ENCODE data around the gene SKP1. TPM values are rescaled to one million over a fixed set of nuclear protein-coding genes. Genes with fewer than 3 reads are reported as not detected.
A peak's percentile ranks its signal among the peaks of the same experiment; 100 is the strongest.

The SKP1 gene
- total RNA-seq, 1 experiment from 2014 or later = 348 TPM

GRCh38 chr5:134178096-134178419 lies 1.3 kb upstream of the SKP1 start:
- Histone ChIP-seq H2AFZ (ENCODE audit: low read length) (no peak overlapping the region), H2BK15ac (ENCODE audit: low read depth, low read length) (no peak overlapping the region), H2BK5ac (ENCODE audit: insufficient read length, low read length) (no peak overlapping the region), H3K9ac (ENCODE audit: extremely low read depth, insufficient read length, low read length) (no peak overlapping the region), H4K91ac (ENCODE audit: insufficient read length, low read depth, low read length) (no peak overlapping the region), H3K9me3 (ENCODE audit: control insufficient read depth, low read depth, low read length) (no peaks in the 10 kb centered on the region), H3K56ac (ENCODE audit: insufficient read length, low read depth, low read length) (no peak overlapping the region), H3K23ac (ENCODE audit: insufficient read length, low read depth, low read length) (no peak overlapping the region), H4K20me1 (ENCODE audit: control insufficient read depth, insufficient read depth, insufficient read length) (peaks cover 3% of the 10 kb centered on the region), H2BK12ac (ENCODE audit: insufficient read length, low read depth, low read length) (no peak overlapping the region), H3K4me2 (ENCODE audit: insufficient read depth, insufficient read length, low read length) (no peak overlapping the region), H3K79me2 (ENCODE audit: insufficient read depth, low read length) (peaks cover 18% of the 10 kb centered on the region), H2AK5ac (ENCODE audit: insufficient read length, low read length) (no peak overlapping the region), H3K27ac (ENCODE audit: insufficient read length, low read depth, low read length) (no peak overlapping the region), H3K79me1 (ENCODE audit: insufficient read depth, low read depth, low read length, poor library complexity, severe bottlenecking) (peaks cover 5% of the 10 kb centered on the region), H3T11ph (ENCODE audit: low read length) (no peak overlapping the region), H3K23me2 (ENCODE audit: insufficient read length, low read depth, low read length, poor library complexity, severe bottlenecking) (peaks cover 11% of the 10 kb centered on the region), H3K18ac (ENCODE audit: insufficient read length, low read depth, low read length) (no peak overlapping the region), H3K4me1 (ENCODE audit: insufficient read depth, low read length) (peaks cover 3% of the 10 kb centered on the region), H3K14ac (ENCODE audit: insufficient read depth, low read length) (no peak overlapping the region), H2BK20ac (ENCODE audit: low read depth, low read length, poor library complexity, severe bottlenecking) (no peak overlapping the region), H3K4ac (ENCODE audit: low read depth, low read length) (no peak overlapping the region), H3K27me3 (ENCODE audit: insufficient read depth, low read length) (no peaks in the 10 kb centered on the region), H4K8ac (replicated peaks; ENCODE audit: insufficient read length, low read depth, low read length) (no peak overlapping the region), H4K5ac (ENCODE audit: insufficient read length, low read depth, low read length) (no peak overlapping the region), H2BK120ac (ENCODE audit: low read depth, low read length, poor library complexity, severe bottlenecking) (no peak overlapping the region)
- Mint-ChIP-seq H3K4me1 (peaks cover 14 to 17% of the 10 kb centered on the region in 2 experiments), H3K4me3 (peak overlapping the region; percentile 93 to 97; a peak in 3 of 5 replicates), H3K36me3 (ENCODE audit: insufficient read depth in 1 of 3, low read depth in 3 of 3) (peaks cover 7 to 13% (median 8%) of the 10 kb centered on the region in 3 experiments; a peak in 6 of 7 replicates), H3K27ac (peak overlapping the region in 1 of 3 experiments; percentile 62; a peak in 2 of 7 replicates), H3K27me3 (ENCODE audit: low read depth) (no peaks in the 10 kb centered on the region), H3K9me3 (no peaks in the 10 kb centered on the region)
- TF ChIP-seq CTCF (conservative IDR thresholded peaks at IDR 0.05) = no peak
- DNase-seq = no peak
- WGBS (ENCODE audit: extremely low coverage, insufficient read length, low lambda C conversion rate) = no CpG with 5 or more reads among the region's 3 CpGs
